NCI-H2029 treated with DMSO at 0.1 percent for 48 hours (cell line): ENCODE data around the gene CPNE8.

Experiments used
- DNase-seq: peaks from one replicate; lab custom pipeline; 2025; lab: John Stamatoyannopoulos, UW

Gene CPNE8

GRCh38 chr12:38728894-38729293 lies 176.5 kb downstream of the CPNE8 start:
- DNase-seq = no peak

DNA sequence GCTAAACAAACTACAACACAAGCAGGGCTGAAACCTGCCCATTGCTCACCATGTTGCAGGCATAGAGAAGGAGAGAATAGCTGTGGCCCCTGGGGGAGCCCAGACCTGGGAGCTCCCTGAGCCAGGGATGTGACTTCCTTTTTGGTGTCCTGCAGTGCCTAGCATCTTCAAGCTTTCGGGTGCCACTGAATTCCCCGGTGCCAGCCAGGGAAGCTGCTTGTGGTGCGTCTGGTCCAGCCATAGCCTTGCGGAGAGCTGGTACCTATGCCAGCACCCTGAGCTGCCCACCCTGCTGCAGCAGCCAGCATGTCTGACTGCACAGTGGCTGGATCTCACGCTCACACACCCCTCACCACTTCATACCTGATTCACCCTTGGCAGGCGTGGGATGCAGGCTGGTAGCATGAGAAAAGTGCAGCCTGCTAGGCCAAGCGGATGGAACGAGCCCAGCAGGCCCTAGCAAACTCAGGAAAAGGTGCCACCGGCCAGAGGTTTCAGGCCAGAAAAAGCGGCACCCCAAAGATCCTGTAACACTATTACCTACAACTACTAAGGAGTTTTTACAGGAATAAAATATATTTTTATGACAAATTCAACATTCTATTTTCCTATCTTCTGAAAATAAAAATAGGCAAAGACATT lies 183.7 kb downstream of the CPNE8 start:
- DNase-seq = no peak

DNA sequence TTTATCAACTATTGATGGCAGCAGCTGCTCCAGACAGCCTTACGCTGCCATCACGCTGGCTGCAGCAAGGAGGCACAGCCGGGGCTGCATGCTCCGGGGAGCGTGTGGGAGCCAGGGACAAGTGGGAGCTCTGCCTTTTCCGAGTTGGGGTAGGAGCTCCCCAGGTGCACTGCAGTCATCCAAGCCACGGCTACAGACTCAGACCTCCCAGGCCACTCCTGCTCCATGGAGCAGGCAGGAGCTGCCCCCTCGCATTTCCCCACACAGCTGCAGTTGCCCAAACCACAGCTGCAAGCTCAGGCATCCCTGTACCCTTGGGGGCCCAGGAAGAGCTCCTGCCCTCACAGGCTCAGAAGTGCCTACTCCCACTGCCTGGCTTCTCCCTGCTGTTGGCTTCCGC lies 184.7 kb downstream of the CPNE8 start:
- DNase-seq = no peak

- no peak for DNase-seq
Observed at GRCh38 chr12:38713294-38713693, 192.1 kb downstream of the CPNE8 start.

DNA sequence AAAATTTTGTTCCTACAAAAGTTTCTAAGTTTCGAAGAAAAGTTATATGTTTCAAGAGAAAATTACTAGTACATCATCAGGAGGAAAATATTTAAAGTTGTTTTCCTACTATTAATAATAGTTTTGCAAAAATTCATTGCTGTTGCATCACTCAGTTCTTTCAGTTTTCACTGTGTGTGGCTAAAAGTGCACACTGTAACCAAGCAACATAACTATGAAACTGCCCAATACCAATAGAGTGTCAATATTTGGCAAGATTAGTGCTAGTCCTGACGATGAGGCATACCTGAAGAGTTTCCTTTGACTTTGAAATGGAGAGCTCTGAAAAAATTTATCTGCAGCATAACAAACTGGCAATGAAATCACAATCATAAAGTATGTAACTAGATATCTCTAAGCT lies 194.3 kb downstream of the CPNE8 start:
- no peak for DNase-seq

DNA sequence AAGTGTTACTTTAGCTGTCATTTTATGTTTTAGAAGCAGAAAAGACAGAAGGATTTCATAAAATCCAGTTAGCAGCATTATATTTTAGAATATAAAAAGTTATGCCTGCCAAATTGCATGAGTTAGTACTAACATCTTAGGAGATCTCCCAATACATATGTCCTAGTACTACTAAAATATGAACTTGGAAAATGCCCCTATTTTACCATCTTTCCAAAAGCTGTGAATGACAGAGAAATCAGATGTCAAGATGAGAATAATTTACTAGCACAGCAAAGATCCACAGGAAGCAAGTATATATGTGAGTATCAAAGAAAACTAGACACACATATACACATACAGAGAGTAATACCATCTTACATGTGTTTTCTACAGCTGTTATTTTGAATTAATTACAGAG lies 196.9 kb downstream of the CPNE8 start:
- DNase-seq = no peak

- no peak for DNase-seq
Observed at GRCh38 chr12:38707648-38708047, 197.7 kb downstream of the CPNE8 start.

DNA sequence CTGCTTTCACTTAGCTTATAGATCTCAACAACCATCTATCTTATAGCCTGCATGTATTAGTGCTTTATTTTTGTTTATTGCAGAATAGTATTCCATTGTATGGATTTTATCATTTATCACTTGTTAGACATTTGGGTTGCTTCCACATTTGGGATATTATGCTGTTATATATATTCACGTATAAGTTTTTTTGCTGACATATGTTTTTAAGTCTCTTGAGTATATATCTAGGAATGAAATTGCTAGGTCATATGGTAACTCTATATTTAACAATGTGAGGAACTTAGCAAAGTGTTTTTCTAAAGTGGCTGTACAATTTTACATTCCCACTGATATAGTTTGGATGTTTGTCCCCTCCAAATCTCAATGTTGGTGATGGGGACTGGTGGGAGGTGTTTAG lies 208.1 kb downstream of the CPNE8 start:
- no peak for DNase-seq

- DNase-seq = no peak
Observed at GRCh38 chr12:38695057-38695456, 210.3 kb downstream of the CPNE8 start.

DNA sequence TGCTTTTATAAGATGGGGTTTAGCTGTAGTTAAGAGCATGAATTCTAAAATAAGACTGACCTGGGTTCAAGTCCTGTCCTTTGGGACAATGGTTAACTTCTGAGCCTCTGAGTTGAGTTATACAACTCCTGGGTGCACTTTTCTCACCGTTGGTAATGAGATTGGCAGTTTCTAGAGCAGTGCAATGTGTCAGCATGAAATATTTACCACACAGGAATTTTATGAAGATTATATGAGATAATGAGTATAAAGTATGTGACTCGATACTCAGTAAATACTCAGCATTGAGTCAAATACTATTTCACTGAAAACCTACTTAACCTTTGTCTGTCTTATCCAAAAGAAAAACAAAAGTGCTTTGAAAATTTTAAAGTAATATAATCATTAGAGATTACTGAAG lies 214.2 kb downstream of the CPNE8 start:
- no peak for DNase-seq

DNA sequence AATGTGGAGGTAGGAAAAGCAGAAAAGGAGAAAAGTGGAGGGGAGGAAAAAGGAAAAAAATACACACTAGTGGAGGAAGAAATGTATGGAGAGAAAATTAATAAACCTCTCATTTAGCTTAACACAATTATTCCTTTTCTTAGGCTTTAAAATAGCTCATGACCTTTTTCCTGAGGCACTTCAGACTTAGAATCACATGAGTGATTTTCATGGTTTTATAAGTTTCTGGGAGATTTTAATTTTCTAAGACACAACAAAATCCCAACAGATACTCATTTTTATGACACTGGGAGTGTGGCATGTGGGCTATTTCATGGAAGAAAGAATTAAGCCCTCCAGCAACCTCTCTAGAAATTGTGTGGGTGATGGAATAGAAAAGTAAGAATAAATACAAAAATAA lies 214.7 kb downstream of the CPNE8 start:
- DNase-seq = no peak

GRCh38 chr12:38689704-38690103 lies 215.7 kb downstream of the CPNE8 start:
- DNase-seq = no peak

- no peak for DNase-seq
Observed at GRCh38 chr12:38689195-38689594, 216.2 kb downstream of the CPNE8 start.

GRCh38 chr12:38682521-38682920 lies 222.9 kb downstream of the CPNE8 start:
- no peak for DNase-seq

- DNase-seq = no peak
Observed at GRCh38 chr12:38669530-38669929, 235.9 kb downstream of the CPNE8 start.

- DNase-seq = no peak
Observed at GRCh38 chr12:38669081-38669480, 236.3 kb downstream of the CPNE8 start.

DNA sequence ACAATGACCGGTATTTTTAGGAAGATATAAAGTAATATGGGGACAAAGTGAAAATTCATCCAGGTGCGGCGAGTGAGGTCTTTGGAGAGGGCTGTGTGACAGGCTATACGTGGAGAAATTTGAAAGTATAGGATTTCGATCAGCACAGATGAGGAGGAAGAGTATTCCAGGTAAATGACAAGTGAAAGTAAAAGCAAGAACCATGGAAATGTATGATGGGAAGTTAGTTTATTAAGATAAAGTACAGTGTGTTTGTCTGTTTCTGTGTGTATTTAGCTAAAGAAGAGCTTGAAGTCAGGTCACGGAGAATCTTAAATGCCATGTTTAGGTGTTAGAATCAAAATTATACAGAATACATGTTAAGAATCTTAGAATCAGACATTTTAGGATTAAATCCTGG lies 239.0 kb downstream of the CPNE8 start:
- no peak for DNase-seq

DNA sequence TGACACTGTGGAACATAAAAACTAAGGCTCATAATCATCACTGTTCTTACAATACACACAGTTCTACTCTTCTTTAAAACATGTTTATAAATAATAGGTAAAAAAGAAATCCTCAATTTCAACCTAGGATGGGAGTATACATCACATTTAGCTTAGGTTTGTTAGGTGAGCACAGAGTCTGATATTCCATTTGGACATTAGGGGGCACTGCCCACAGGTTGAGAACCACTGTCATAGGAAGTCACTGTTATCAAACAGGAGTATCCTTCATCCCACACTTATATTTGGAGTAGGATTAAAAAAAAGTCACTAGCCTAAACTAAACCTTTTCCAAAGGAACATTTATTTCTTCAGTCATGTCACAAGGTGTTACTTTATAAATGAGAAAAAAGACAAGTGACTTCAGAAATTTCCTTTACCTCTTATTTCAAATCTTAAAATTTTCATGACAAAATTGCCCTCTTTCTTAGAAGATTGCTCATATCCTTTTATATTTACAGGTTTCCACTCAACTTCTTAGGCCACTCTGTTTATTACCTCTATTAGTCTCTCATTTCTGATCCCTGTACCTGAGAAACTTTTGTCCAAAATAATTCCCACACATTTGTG lies 240.6 kb downstream of the CPNE8 start:
- DNase-seq = no peak

DNA sequence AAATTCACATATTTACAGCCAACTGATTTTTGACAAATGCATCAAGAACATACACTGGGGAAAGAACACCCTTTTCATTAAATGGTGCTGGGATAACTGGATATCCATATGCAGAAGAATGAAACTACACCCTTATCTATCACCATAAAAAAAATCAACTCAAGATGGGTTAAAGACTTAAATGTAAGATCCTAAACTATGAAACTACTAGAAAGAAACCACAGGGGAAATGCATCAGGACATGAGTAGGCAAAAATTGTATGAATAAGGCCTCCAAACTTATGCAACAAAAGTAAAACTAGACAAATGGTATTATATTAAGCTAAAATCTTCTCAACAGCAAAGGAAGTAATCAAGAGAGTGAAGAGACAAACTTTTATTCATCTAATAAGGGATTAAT lies 242.6 kb downstream of the CPNE8 start:
- no peak for DNase-seq

GRCh38 chr12:38653650-38654049 lies 251.7 kb downstream of the CPNE8 start:
- DNase-seq = no peak

DNA sequence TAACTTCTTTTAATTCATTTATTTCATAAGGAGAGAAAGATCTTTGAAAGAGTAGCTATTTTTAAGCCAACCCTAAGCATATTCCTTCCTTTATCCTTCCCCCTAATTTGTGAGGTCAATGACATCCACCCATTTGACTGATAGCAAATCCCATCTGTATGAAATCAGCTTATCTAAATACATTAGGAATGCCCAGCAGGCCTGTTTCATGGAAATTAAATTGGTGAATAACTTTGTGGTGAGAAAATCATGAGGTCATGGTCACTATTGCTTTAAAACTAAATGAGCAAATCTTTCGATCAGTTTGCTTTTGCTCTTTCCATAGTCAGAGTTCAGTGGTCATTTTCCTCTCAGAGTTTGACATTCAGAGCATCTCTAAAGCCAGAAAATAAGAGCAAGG lies 256.6 kb downstream of the CPNE8 start:
- DNase-seq = no peak

GRCh38 chr12:38646146-38646545 lies 259.2 kb downstream of the CPNE8 start:
- no peak for DNase-seq

DNA sequence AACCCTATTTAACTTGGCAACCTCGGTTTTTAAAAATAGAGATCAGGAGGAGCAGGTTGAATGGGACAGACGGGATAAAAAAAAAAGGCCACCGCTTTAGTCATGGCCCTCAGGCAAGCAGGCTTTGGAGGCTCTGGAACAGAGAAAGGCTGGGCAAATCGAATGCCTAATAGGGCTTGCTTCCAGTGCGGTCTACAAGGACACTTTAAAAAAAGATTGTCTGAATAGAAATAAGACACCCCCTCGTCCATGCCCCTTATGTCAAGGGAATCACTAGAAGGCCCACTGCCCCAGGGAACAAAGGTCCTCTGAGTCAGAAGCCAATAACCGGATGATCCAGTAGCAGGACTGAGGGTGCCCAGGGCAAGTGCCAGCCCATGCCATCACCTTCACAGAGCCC lies 265.8 kb downstream of the CPNE8 start:
- no peak for DNase-seq

GRCh38 chr12:38638401-38638800 lies 267.0 kb downstream of the CPNE8 start:
- DNase-seq = no peak
